Panc1 (cell line): ENCODE measurements around the gene TIAM2.

ENCODE experiments used
- POLR2AphosphoS5 ChIP-seq: IDR thresholded peaks from 2 replicates; pipeline ENCODE4 v1.6.1; 2012; ENCODE audit warnings: mild to moderate bottlenecking, low read depth, low read length, moderate library complexity
- SIN3A ChIP-seq: IDR thresholded peaks from 2 replicates; pipeline ENCODE4 v1.6.1; 2012; ENCODE audit warnings: low read depth, mild to moderate bottlenecking, low read length, moderate library complexity, borderline replicate concordance; ENCODE audit not compliant: insufficient read depth
- TCF7L2 ChIP-seq: IDR thresholded peaks from 2 replicates; pipeline ENCODE4 v1.6.1; 2011; ENCODE audit warnings: mild to moderate bottlenecking, low read depth, low read length, inconsistent platforms
- TF ChIP-seq, protein P1 (sequence below): fragments of 450-650 bp; IDR thresholded peaks from 2 replicates; pipeline ENCODE4 v1.5.1; 2017; ENCODE audit warnings: mild to moderate bottlenecking

DNA sequence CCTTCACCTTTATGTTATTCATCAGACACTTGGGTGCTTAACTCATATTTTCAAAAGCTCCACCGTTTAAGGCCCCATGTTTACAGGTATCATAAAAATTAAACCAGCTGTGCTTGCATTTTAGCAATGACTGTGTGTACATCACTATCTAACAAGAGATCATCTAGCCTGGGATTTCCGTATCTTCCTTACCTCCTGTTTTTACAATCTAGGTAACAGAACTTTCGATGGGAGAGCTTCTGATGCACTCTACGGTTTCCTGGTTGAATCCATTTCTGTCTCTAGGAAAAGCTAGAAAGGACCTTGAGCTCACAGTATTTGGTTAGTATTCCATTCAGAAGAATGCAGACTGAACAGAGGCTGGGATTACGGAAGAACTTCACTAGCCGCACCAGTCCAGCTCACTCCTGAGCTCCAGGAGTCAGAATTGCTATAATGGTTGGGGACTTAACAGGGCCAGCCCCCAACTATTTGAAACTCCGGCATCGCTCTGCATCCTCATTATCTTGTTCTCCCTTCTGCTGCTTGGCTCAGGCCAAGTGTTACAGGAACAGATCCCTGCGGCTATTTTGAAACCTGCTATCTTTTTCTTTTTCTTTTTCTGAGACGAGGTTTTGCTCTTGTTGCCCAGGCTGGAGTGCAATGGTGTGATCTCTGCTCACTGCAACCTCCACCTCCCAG, 255.7 kb downstream of the TIAM2 start:
- TF ChIP-seq TCF7L2 (no peak), SIN3A (no peak), POLR2AphosphoS5 (no peak)
- TF ChIP-seq, protein P1, sequence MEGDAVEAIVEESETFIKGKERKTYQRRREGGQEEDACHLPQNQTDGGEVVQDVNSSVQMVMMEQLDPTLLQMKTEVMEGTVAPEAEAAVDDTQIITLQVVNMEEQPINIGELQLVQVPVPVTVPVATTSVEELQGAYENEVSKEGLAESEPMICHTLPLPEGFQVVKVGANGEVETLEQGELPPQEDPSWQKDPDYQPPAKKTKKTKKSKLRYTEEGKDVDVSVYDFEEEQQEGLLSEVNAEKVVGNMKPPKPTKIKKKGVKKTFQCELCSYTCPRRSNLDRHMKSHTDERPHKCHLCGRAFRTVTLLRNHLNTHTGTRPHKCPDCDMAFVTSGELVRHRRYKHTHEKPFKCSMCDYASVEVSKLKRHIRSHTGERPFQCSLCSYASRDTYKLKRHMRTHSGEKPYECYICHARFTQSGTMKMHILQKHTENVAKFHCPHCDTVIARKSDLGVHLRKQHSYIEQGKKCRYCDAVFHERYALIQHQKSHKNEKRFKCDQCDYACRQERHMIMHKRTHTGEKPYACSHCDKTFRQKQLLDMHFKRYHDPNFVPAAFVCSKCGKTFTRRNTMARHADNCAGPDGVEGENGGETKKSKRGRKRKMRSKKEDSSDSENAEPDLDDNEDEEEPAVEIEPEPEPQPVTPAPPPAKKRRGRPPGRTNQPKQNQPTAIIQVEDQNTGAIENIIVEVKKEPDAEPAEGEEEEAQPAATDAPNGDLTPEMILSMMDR: no peak
